WTC11 (cell line): ENCODE data around the gene PRKCE. TPM values are rescaled to one million over a fixed set of nuclear protein-coding genes. Genes with fewer than 3 reads are reported as not detected.

Experiments
- ATAC-seq: fragments of 200-7000 bp; cut with Tn5 transposase; 2 replicates; pipeline ENCODE4 v1.10.0; 2021; ENCODE audit warnings: mild to moderate bottlenecking, moderate library complexity
- CTCF ChIA-PET: fragments of 300-600 bp; sonication (Branson Sonifier 250); formaldehyde crosslinking; loops from one replicate; lab custom pipeline; 2021; ENCODE audit warnings: antibody characterized with exemption; lab: Charles Lee
- POLR2A ChIA-PET: fragments of 350-600 bp; sonication (Branson Sonifier 250); formaldehyde crosslinking; loops from one replicate; lab custom pipeline; 2021; ENCODE audit warnings: antibody characterized with exemption; lab: Charles Lee
- DNase-seq: peaks from one replicate; pipeline ENCODE4 v3.0.0; 2021; ENCODE audit warnings: low spot score
- H3K27ac Mint-ChIP-seq: 2 replicates; pipeline ENCODE4 v1.8.0; 2021; ENCODE audit warnings: mixed read lengths
- H3K27me3 Mint-ChIP-seq: 2 replicates; pipeline ENCODE4 v1.8.0; 2021; ENCODE audit warnings: low read depth, mild to moderate bottlenecking, moderate library complexity, mixed read lengths
- H3K36me3 Mint-ChIP-seq: 2 replicates; pipeline ENCODE4 v1.8.0; 2021; ENCODE audit warnings: mixed read lengths
- H3K4me1 Mint-ChIP-seq: 2 replicates; pipeline ENCODE4 v1.8.0; 2022; ENCODE audit warnings: mixed read lengths
- H3K4me3 Mint-ChIP-seq: 2 replicates; pipeline ENCODE4 v1.8.0; 2021; ENCODE audit warnings: mild to moderate bottlenecking, moderate library complexity, mixed read lengths
- H3K9me3 Mint-ChIP-seq: 2 replicates; pipeline ENCODE4 v1.8.0; 2021; ENCODE audit warnings: mixed read lengths
- CDX4 ChIP-seq: fragments of 250-450 bp; sonication (Bioruptor Pico); IDR thresholded peaks from 2 replicates; pipeline ENCODE4 v1.9.0; 2021; ENCODE audit warnings: moderate library complexity, mild to moderate bottlenecking, inconsistent platforms, borderline replicate concordance
- CTCF ChIP-seq: fragments of 200-600 bp; IDR thresholded peaks from 2 replicates; pipeline ENCODE4 v1.8.0; 2022; ENCODE audit warnings: antibody characterized with exemption
- E2F1 ChIP-seq: sonication (generic); formaldehyde crosslinking; IDR thresholded peaks from 2 replicates; pipeline ENCODE4 v1.8.0; 2022; ENCODE audit warnings: mild to moderate bottlenecking, missing genetic modification reagents
- ESRRA ChIP-seq: sonication (generic); formaldehyde crosslinking; IDR thresholded peaks from 2 replicates; pipeline ENCODE4 v1.8.1; 2022; ENCODE audit warnings: mild to moderate bottlenecking, missing genetic modification reagents, borderline replicate concordance
- FOXJ3 ChIP-seq: sonication (generic); formaldehyde crosslinking; IDR thresholded peaks from 2 replicates; pipeline ENCODE4 v1.9.0; 2021; ENCODE audit warnings: missing genetic modification reagents, mild to moderate bottlenecking, borderline replicate concordance
- FOXP1 ChIP-seq: sonication (generic); formaldehyde crosslinking; IDR thresholded peaks from 2 replicates; pipeline ENCODE4 v1.8.0; 2022; ENCODE audit warnings: missing genetic modification reagents, mild to moderate bottlenecking, moderate library complexity, borderline replicate concordance
- GABPB1 ChIP-seq: sonication (generic); formaldehyde crosslinking; IDR thresholded peaks from 2 replicates; pipeline ENCODE4 v1.8.1; 2023; ENCODE audit warnings: mild to moderate bottlenecking, missing genetic modification reagents
- JAZF1 ChIP-seq: fragments of 250-450 bp; sonication (Bioruptor Pico); IDR thresholded peaks from 2 replicates; pipeline ENCODE4 v1.9.0; 2021; ENCODE audit warnings: moderate library complexity, mild to moderate bottlenecking, inconsistent platforms
- KAT7 ChIP-seq: sonication (generic); formaldehyde crosslinking; IDR thresholded peaks from 2 replicates; pipeline ENCODE4 v1.8.1; 2023; ENCODE audit warnings: missing genetic modification reagents, mild to moderate bottlenecking, borderline replicate concordance
- MXD4 ChIP-seq: fragments of 250-450 bp; sonication (Bioruptor Pico); IDR thresholded peaks from 2 replicates; pipeline ENCODE4 v1.8.0; 2021; ENCODE audit warnings: mild to moderate bottlenecking, moderate library complexity, borderline replicate concordance
- NR3C1 ChIP-seq: sonication (generic); formaldehyde crosslinking; conservative IDR thresholded peaks from 2 replicates; pipeline ENCODE4 v1.8.1; 2023; ENCODE audit warnings: low read depth, mild to moderate bottlenecking, missing genetic modification reagents
- RORB ChIP-seq: fragments of 250-450 bp; sonication (Bioruptor Pico); IDR thresholded peaks from 2 replicates; pipeline ENCODE4 v1.9.0; 2021; ENCODE audit warnings: mild to moderate bottlenecking
- SMAD3 ChIP-seq: sonication (generic); formaldehyde crosslinking; IDR thresholded peaks from 2 replicates; pipeline ENCODE4 v1.8.0; 2022; ENCODE audit warnings: missing genetic modification reagents, mild to moderate bottlenecking, borderline replicate concordance
- SOX15 ChIP-seq: fragments of 250-450 bp; sonication (Bioruptor Pico); IDR thresholded peaks from 2 replicates; pipeline ENCODE4 v1.9.0; 2021; ENCODE audit warnings: mild to moderate bottlenecking
- ZNF219 ChIP-seq: sonication (generic); formaldehyde crosslinking; IDR thresholded peaks from 2 replicates; pipeline ENCODE4 v1.8.0; 2023; ENCODE audit warnings: missing genetic modification reagents, mild to moderate bottlenecking, borderline replicate concordance
- ZNF232 ChIP-seq: sonication (generic); formaldehyde crosslinking; IDR thresholded peaks from 2 replicates; pipeline ENCODE4 v1.8.0; 2022; ENCODE audit warnings: mild to moderate bottlenecking, missing genetic modification reagents
- ZNF671 ChIP-seq: fragments of 250-450 bp; sonication (Bioruptor Pico); IDR thresholded peaks from 2 replicates; pipeline ENCODE4 v1.8.0; 2021; ENCODE audit warnings: mild to moderate bottlenecking
- total RNA-seq: library from RNA; stranded (reverse); gene quantifications from 3 replicates; pipeline ENCODE4 v1.2.3, GENCODE V29; 2021
- TF ChIP-seq, protein P1 (sequence below): sonication (generic); formaldehyde crosslinking; IDR thresholded peaks from 2 replicates; pipeline ENCODE4 v1.8.1; 2022; ENCODE audit warnings: mild to moderate bottlenecking, missing genetic modification reagents, moderate library complexity, borderline replicate concordance
- TF ChIP-seq, protein P2 (sequence below): sonication (generic); formaldehyde crosslinking; IDR thresholded peaks from 2 replicates; pipeline ENCODE4 v1.8.1; 2023; ENCODE audit warnings: mild to moderate bottlenecking, missing genetic modification reagents
- TF ChIP-seq, protein P3 (sequence below): sonication (generic); formaldehyde crosslinking; IDR thresholded peaks from 2 replicates; pipeline ENCODE4 v1.8.1; 2023; ENCODE audit warnings: mild to moderate bottlenecking, missing genetic modification reagents
- TF ChIP-seq, protein P4 (sequence below): sonication (generic); formaldehyde crosslinking; IDR thresholded peaks from 2 replicates; pipeline ENCODE4 v1.8.1; 2023; ENCODE audit warnings: mild to moderate bottlenecking, moderate library complexity, missing genetic modification reagents

PRKCE gene
- total RNA-seq, 1 experiment from 2014 or later, result 5.8 TPM

- TF ChIP-seq, protein P1, sequence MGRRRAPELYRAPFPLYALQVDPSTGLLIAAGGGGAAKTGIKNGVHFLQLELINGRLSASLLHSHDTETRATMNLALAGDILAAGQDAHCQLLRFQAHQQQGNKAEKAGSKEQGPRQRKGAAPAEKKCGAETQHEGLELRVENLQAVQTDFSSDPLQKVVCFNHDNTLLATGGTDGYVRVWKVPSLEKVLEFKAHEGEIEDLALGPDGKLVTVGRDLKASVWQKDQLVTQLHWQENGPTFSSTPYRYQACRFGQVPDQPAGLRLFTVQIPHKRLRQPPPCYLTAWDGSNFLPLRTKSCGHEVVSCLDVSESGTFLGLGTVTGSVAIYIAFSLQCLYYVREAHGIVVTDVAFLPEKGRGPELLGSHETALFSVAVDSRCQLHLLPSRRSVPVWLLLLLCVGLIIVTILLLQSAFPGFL (CRISPR knock-in tag), result no peak
- TF ChIP-seq GABPB1 (no peak), SMAD3 (CRISPR knock-in tag) (no peak), CTCF (no peak), SOX15 (CRISPR knock-in tag) (no peak), MXD4 (no peak), FOXP1 (CRISPR knock-in tag) (no peak)
- TF ChIP-seq, protein P2, sequence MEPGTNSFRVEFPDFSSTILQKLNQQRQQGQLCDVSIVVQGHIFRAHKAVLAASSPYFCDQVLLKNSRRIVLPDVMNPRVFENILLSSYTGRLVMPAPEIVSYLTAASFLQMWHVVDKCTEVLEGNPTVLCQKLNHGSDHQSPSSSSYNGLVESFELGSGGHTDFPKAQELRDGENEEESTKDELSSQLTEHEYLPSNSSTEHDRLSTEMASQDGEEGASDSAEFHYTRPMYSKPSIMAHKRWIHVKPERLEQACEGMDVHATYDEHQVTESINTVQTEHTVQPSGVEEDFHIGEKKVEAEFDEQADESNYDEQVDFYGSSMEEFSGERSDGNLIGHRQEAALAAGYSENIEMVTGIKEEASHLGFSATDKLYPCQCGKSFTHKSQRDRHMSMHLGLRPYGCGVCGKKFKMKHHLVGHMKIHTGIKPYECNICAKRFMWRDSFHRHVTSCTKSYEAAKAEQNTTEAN (CRISPR knock-in tag), result no peak
Measured at GRCh38 chr2:45855374-45855773, 203.9 kb downstream of the PRKCE start (continued).

DNA sequence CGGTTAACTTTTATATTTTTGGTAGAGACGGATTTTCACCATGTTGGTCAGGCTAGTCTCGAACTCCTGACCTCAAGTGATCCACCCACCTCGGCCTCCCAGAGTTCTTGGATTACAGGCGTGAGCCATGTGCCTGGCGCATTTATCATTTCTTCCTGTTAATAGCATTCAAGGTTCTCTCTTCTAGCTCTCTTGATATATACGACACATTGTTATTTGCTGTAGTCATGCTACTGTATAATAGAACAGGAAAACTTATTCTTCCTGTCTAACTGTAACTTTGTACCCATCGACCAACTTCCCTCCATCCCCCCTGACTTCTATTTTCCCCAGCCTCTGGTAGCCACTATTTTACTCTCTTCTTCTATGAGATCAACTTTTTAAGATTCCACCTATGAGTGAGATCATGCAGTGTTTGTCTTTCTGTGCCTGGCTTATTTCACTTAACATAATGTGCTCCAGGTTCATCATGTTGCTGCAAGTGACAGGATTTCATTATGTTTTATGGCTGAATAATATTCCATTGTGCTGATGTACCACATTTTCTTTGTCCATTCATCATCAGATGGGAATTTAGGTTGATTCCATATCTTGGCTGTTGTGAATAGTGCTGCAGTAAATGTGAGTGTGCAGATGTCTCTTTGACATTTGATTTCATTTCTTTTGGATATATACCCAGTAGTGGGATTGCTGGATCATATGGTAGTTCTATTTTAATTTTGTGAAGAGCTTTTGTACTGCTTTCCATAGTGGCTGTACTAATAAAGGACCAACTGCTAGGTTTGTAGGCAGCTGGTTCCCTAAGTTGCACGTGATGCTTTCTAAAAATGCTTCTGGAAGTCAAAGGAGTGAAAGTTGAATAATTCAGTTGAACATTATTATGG is 205.2 kb downstream of the PRKCE start:
- ATAC-seq, result no peak
- Mint-ChIP-seq H3K27ac (no peak overlapping the region), H3K36me3 (no peaks in the 10 kb centered on the region), H3K27me3 (no peaks in the 10 kb centered on the region; the same call in 1 of the 2 replicates), H3K4me1 (peaks cover 24% of the 10 kb centered on the region), H3K4me3 (no peak overlapping the region), H3K9me3 (no peaks in the 10 kb centered on the region)
- ChIA-PET CTCF (no interaction called here), POLR2A (no interaction called here)
- no peak for DNase-seq
- no peak for TF ChIP-seq ZNF671 (CRISPR knock-in tag)
- no peak for TF ChIP-seq ESRRA (CRISPR knock-in tag)

DNA sequence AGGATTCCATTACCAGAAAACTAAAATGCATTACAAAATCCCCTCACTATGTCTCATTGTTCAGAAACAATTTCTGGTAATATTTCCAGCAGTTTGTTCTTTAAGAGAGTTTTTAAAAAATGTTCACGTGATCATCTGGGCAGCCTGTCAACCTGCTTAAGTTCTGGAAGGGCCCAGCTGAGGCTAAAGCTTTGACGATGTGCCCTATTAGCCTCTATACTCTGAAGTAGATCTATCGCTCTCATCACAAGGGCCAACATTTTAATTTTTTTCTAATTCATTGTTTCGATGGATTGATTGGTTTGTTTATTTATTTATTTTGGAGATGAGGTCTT is 205.8 kb downstream of the PRKCE start:
- POLR2A ChIA-PET, result no interaction called here
- DNase-seq (no peak), ATAC-seq (no peak)
- peaks cover 23% of the 10 kb centered on the region for H3K4me1 Mint-ChIP-seq
- H3K36me3 Mint-ChIP-seq, result no peaks in the 10 kb centered on the region
- H3K4me3 Mint-ChIP-seq, result no peak overlapping the region
- H3K27me3 Mint-ChIP-seq, result no peaks in the 10 kb centered on the region
- no peak overlapping the region for H3K27ac Mint-ChIP-seq
- no peaks in the 10 kb centered on the region for H3K9me3 Mint-ChIP-seq
- CTCF ChIA-PET, result no interaction called here
- TF ChIP-seq ZNF219 (CRISPR knock-in tag) (no peak), RORB (no peak), ZNF232 (CRISPR knock-in tag) (no peak), CDX4 (CRISPR knock-in tag) (no peak), FOXJ3 (CRISPR knock-in tag) (no peak), ZNF671 (CRISPR knock-in tag) (no peak), SOX15 (CRISPR knock-in tag) (no peak), KAT7 (no peak), JAZF1 (CRISPR knock-in tag) (no peak), E2F1 (no peak), NR3C1 (CRISPR knock-in tag) (no peak)
- TF ChIP-seq, protein P3, sequence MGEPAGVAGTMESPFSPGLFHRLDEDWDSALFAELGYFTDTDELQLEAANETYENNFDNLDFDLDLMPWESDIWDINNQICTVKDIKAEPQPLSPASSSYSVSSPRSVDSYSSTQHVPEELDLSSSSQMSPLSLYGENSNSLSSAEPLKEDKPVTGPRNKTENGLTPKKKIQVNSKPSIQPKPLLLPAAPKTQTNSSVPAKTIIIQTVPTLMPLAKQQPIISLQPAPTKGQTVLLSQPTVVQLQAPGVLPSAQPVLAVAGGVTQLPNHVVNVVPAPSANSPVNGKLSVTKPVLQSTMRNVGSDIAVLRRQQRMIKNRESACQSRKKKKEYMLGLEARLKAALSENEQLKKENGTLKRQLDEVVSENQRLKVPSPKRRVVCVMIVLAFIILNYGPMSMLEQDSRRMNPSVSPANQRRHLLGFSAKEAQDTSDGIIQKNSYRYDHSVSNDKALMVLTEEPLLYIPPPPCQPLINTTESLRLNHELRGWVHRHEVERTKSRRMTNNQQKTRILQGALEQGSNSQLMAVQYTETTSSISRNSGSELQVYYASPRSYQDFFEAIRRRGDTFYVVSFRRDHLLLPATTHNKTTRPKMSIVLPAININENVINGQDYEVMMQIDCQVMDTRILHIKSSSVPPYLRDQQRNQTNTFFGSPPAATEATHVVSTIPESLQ (CRISPR knock-in tag), result no peak
- TF ChIP-seq, protein P4, sequence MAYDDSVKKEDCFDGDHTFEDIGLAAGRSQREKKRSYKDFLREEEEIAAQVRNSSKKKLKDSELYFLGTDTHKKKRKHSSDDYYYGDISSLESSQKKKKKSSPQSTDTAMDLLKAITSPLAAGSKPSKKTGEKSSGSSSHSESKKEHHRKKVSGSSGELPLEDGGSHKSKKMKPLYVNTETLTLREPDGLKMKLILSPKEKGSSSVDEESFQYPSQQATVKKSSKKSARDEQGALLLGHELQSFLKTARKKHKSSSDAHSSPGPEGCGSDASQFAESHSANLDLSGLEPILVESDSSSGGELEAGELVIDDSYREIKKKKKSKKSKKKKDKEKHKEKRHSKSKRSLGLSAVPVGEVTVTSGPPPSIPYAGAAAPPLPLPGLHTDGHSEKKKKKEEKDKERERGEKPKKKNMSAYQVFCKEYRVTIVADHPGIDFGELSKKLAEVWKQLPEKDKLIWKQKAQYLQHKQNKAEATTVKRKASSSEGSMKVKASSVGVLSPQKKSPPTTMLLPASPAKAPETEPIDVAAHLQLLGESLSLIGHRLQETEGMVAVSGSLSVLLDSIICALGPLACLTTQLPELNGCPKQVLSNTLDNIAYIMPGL (CRISPR knock-in tag), result no peak
